Liver (tissue), 9 donors: ENCODE measurements around the gene ANKRD13D. TPM values are rescaled to one million over a fixed set of nuclear protein-coding genes. Genes with fewer than 3 reads are reported as not detected.

ENCODE experiments used
- DNase-seq: peaks from one replicate; pipeline ENCODE4 v3.0.0-alpha.2; 2017; ENCODE audit warnings: low spot score
- H3K27ac ChIP-seq, 2 donors: one replicate each; pipeline ENCODE4 v1.7.0; 2013; ENCODE audit warnings: inconsistent platforms in 2 of 2, low read length in 2 of 2, control low read depth in 1 of 2, low read depth in 1 of 2, mild to moderate bottlenecking in 1 of 2
- H3K27me3 ChIP-seq, 4 donors: one replicate each; pipeline versions ENCODE4 v1.6.1 to v1.7.0; 2013; ENCODE audit warnings: low read length in 3 of 4, inconsistent platforms in 1 of 4, mild to moderate bottlenecking in 1 of 4, moderate library complexity in 1 of 4; ENCODE audit not compliant: control insufficient read depth in 4 of 4, insufficient read depth in 4 of 4
- H3K36me3 ChIP-seq, 4 donors: one replicate each; pipeline versions ENCODE4 v1.6.1 to v1.7.0; 2013; ENCODE audit warnings: low read length in 3 of 4, mild to moderate bottlenecking in 3 of 4, low read depth in 1 of 4, moderate library complexity in 1 of 4; ENCODE audit not compliant: control insufficient read depth in 4 of 4, insufficient read depth in 3 of 4
- H3K4me1 ChIP-seq, 4 donors: one replicate each; pipeline versions ENCODE4 v1.6.1 to v1.7.0; 2013; ENCODE audit warnings: low read length in 3 of 4, mild to moderate bottlenecking in 3 of 4, moderate library complexity in 1 of 4; ENCODE audit not compliant: control insufficient read depth in 4 of 4, insufficient read depth in 4 of 4
- H3K4me3 ChIP-seq, 3 donors: one replicate each; pipeline versions ENCODE4 v1.6.1 to v1.7.0; 2013; ENCODE audit warnings: low read length in 3 of 3, control low read depth in 1 of 3, low read depth in 1 of 3, mild to moderate bottlenecking in 1 of 3
- H3K9ac ChIP-seq, 2 donors: one replicate each; pipeline ENCODE4 v1.7.0; 2013; ENCODE audit warnings: low read length in 2 of 2, mild to moderate bottlenecking in 2 of 2, moderate library complexity in 2 of 2, control low read depth in 1 of 2, low read depth in 1 of 2
- H3K9me3 ChIP-seq, 4 donors: one replicate each; pipeline versions ENCODE4 v1.6.1 to v1.7.0; 2013; ENCODE audit warnings: low read length in 3 of 4; ENCODE audit not compliant: control insufficient read depth in 4 of 4
- EGR1 ChIP-seq, 2 donors: IDR thresholded peaks; 2 replicates each; pipeline ENCODE4 v1.6.1; 2016 to 2018; ENCODE audit warnings: antibody characterized with exemption in 2 of 2, low read depth in 2 of 2
- FOXA2 ChIP-seq: IDR thresholded peaks from 2 replicates; pipeline ENCODE4 v1.6.1; 2016; ENCODE audit warnings: antibody characterized with exemption
- GABPA ChIP-seq, 2 donors: IDR thresholded peaks in 1 of 2; conservative IDR thresholded peaks in 1 of 2; 2 replicates each; pipeline ENCODE4 v1.6.1; 2016; ENCODE audit warnings: antibody characterized with exemption in 2 of 2, mild to moderate bottlenecking in 1 of 2, moderate library complexity in 1 of 2
- HNF4G ChIP-seq: IDR thresholded peaks from 2 replicates; pipeline ENCODE4 v1.6.1; 2016; ENCODE audit warnings: antibody characterized with exemption
- JUND ChIP-seq, 2 donors: IDR thresholded peaks; 2 replicates each; pipeline ENCODE4 v1.6.1; 2016; ENCODE audit warnings: antibody characterized with exemption in 2 of 2
- NR2F2 ChIP-seq: IDR thresholded peaks from 2 replicates; pipeline ENCODE4 v1.6.1; 2016; ENCODE audit warnings: antibody characterized with exemption
- RAD21 ChIP-seq, 2 donors: IDR thresholded peaks; 2 replicates each; pipeline ENCODE4 v1.6.1; 2016; ENCODE audit warnings: antibody characterized with exemption in 2 of 2, mild to moderate bottlenecking in 2 of 2
- SP1 ChIP-seq: IDR thresholded peaks from 2 replicates; pipeline ENCODE4 v1.6.1; 2018; ENCODE audit warnings: antibody characterized with exemption, mild to moderate bottlenecking
- TAF1 ChIP-seq: conservative IDR thresholded peaks from 2 replicates; pipeline ENCODE4 v1.6.1; 2016; ENCODE audit warnings: antibody characterized with exemption, mild to moderate bottlenecking
- YY1 ChIP-seq: IDR thresholded peaks from 2 replicates; pipeline ENCODE4 v1.6.1; 2016; ENCODE audit warnings: antibody characterized with exemption, mild to moderate bottlenecking
- WGBS: extraction: QIAGEN DNeasy Blood & Tissue Kit; methylation state at CpG from one replicate; pipeline ENCODE4 v1.1.7; 2013; 5-methylcytosine and 5-hydroxymethylcytosine counted together
- polyA plus RNA-seq, 2 donors: library from polyadenylated mRNA; stranded (reverse) in 1 of 2; unstranded in 1 of 2; fragments of 200-250 nt in 1 of 2; fragments of >200 nt in 1 of 2; fragmentation: Nextera tagmentation in 1 of 2; extraction: Ambion mirVana in 1 of 2; gene quantifications; one replicate each; pipeline versions ENCODE4 v1.2.1 to v1.2.3, GENCODE V29; 2013 to 2015
- total RNA-seq, 2 donors: library from RNA; depleted of rRNA; stranded (reverse); fragments of >200 nt; gene quantifications; one replicate each; pipeline ENCODE4 v1.2.3, GENCODE V29; 2014
- TF ChIP-seq, protein P1 (sequence below): IDR thresholded peaks from 2 replicates; pipeline ENCODE4 v1.6.1; 2016; ENCODE audit warnings: antibody characterized with exemption
- TF ChIP-seq, protein P2 (sequence below): IDR thresholded peaks from 2 replicates; pipeline ENCODE4 v1.6.1; 2016; ENCODE audit warnings: antibody characterized with exemption
- TF ChIP-seq, protein P3 (sequence below): fragments of 150-350 bp; IDR thresholded peaks from 2 replicates; pipeline ENCODE4 v1.5.1; 2017; ENCODE audit warnings: improper control_type of control experiment, low read depth, low read length; ENCODE audit not compliant: missing input control
- donor health status: healthy.
- donor health status: healthy.
- donor health status: healthy.
- donor health status: healthy.
- donor health status: healthy.

ANKRD13D gene
- total and polyA plus RNA-seq, 4 donors = 5.5 to 15.0 (median 5.9) TPM

DNA sequence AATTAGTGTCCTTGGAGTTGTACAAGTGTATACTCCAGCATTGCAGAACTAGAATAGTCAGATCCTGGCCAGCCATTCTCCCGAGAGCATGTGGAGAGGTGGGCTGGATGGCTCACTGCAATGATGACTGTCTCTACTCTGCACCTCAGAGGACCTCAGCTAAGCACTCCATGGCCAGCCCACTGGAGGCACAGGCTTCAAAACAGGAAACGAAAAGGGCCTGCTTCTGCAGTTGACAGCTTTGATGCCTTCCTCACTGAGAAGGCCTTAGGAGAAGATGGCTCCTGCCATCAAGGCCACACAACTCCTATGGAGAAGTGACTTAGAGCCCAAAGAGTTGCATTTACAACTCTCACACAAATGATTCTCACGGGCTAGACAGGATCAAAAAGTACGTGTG is 55.2 kb downstream of the ANKRD13D start:
- TF ChIP-seq YY1 = no peak
- Histone ChIP-seq H3K36me3 (no peaks in the 10 kb centered on the region), H3K27ac (no peak overlapping the region), H3K4me3 (no peak overlapping the region), H3K9me3 (no peaks in the 10 kb centered on the region), H3K27me3 (no peaks in the 10 kb centered on the region), H3K4me1 (no peaks in the 10 kb centered on the region), H3K9ac (no peak overlapping the region)
- WGBS = 85% methylated on average over 4 of the region's 4 CpGs
- no peak for DNase-seq

DNA sequence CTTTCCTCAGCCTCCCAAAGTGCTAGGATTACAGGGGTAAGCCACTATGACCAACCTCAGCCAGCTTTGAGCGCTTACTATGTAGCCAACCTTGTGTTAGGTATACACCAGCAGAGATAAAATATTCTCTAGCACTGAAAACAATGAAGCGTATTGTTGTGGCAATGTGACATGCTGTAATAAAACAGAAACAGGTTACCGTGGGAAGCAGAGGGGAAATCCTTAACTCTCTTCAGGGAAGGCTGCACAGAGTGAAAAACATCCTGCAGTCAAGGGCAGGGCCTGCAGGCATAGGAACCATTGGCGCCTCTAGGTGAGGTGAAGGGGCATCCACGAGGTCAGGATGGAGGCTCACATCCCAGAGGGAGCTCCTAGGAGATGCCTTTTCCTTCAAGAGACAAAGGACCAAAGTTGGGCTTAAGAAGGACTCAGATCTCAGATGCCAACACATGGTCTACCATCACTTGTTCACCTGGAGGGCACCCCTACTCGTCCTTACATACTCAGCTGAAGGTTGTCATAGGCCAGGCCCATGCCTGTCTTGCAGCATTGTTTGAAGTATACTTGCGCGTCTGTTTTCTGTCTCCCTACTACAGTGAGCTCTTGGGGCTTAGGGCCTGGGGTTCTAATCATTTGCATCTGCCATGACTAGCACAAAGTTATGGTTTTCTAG is 56.3 kb downstream of the ANKRD13D start:
- H3K9me3 ChIP-seq = no peaks in the 10 kb centered on the region
- H3K4me3 ChIP-seq = no peak overlapping the region
- 79% methylated on average over 8 of the region's 8 CpGs for WGBS
- no peak overlapping the region for H3K9ac ChIP-seq
- no peak for DNase-seq
- TF ChIP-seq EGR1 (IDR thresholded peaks at IDR 0.05; ENCODE audit: low read depth in 2 of 2) = no peak
- TF ChIP-seq, protein P1, sequence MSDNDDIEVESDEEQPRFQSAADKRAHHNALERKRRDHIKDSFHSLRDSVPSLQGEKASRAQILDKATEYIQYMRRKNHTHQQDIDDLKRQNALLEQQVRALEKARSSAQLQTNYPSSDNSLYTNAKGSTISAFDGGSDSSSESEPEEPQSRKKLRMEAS = no peak
- TF ChIP-seq TAF1 = no peak
- no peak for TF ChIP-seq SP1
- TF ChIP-seq HNF4G = no peak
- TF ChIP-seq, protein P2, sequence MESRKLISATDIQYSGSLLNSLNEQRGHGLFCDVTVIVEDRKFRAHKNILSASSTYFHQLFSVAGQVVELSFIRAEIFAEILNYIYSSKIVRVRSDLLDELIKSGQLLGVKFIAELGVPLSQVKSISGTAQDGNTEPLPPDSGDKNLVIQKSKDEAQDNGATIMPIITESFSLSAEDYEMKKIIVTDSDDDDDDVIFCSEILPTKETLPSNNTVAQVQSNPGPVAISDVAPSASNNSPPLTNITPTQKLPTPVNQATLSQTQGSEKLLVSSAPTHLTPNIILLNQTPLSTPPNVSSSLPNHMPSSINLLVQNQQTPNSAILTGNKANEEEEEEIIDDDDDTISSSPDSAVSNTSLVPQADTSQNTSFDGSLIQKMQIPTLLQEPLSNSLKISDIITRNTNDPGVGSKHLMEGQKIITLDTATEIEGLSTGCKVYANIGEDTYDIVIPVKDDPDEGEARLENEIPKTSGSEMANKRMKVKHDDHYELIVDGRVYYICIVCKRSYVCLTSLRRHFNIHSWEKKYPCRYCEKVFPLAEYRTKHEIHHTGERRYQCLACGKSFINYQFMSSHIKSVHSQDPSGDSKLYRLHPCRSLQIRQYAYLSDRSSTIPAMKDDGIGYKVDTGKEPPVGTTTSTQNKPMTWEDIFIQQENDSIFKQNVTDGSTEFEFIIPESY = no peak
- no peak for TF ChIP-seq NR2F2
- TF ChIP-seq RAD21 (IDR thresholded peaks at IDR 0.05) = no peak
- no peak for TF ChIP-seq GABPA (IDR thresholded peaks at IDR 0.05 in 1 of 2, conservative IDR thresholded peaks at IDR 0.05 in 1 of 2)
- TF ChIP-seq, protein P3, sequence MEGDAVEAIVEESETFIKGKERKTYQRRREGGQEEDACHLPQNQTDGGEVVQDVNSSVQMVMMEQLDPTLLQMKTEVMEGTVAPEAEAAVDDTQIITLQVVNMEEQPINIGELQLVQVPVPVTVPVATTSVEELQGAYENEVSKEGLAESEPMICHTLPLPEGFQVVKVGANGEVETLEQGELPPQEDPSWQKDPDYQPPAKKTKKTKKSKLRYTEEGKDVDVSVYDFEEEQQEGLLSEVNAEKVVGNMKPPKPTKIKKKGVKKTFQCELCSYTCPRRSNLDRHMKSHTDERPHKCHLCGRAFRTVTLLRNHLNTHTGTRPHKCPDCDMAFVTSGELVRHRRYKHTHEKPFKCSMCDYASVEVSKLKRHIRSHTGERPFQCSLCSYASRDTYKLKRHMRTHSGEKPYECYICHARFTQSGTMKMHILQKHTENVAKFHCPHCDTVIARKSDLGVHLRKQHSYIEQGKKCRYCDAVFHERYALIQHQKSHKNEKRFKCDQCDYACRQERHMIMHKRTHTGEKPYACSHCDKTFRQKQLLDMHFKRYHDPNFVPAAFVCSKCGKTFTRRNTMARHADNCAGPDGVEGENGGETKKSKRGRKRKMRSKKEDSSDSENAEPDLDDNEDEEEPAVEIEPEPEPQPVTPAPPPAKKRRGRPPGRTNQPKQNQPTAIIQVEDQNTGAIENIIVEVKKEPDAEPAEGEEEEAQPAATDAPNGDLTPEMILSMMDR = no peak
- H3K4me1 ChIP-seq = no peaks in the 10 kb centered on the region
- no peaks in the 10 kb centered on the region for H3K36me3 ChIP-seq
- H3K27ac ChIP-seq = no peak overlapping the region
- H3K27me3 ChIP-seq = no peaks in the 10 kb centered on the region

DNA sequence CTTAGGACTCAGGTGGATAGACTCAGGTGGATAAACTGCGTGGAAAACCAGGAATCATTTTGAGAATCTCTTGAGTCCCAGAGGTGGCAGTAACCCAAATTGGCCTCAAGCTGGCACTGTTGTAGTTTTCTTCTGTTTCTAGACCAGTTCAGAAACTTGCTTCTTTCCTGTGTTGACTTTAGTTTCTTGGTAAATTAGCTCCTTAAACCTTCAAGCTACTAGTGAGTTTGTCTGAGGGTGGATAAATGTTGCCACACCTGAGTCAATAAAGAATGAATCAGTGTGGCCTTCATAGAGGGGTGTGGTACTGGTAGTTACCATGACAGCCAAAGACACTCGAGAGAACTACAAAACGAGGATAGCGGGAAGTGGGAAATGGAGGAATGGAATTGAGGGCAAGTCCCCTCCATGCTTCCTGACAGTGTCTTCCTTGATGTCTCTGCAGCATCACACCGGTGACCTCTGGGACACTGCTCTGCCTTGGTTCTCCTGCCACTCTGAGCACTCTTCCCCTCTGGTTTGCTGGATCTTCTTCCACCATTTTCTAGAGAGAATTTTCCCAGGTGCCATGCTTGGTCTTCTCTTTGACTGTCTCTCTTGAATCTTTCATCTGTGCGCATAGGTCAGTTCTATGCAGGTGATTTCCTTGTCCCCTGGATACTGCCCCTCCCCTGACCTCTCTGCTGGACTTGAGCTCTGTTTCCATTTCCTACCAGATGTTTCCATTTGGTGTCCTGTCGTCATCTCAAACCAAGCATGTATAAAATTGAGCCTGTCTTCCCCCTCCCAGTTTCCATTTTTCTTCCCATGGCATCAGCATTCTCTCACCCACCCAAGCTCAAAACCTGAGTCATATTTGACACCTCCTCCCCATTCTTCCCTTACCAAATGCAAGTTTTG is 57.1 kb downstream of the ANKRD13D start:
- Histone ChIP-seq H3K36me3 (peaks cover 0 to 1% (median 0%) of the 10 kb centered on the region in 4 donors), H3K9ac (no peak overlapping the region), H3K4me1 (peaks cover 0 to 5% (median 1%) of the 10 kb centered on the region in 4 donors), H3K9me3 (no peaks in the 10 kb centered on the region), H3K4me3 (no peak overlapping the region), H3K27ac (no peak overlapping the region), H3K27me3 (no peaks in the 10 kb centered on the region)
- WGBS = 72% methylated on average over 7 of the region's 7 CpGs
- TF ChIP-seq JUND (IDR thresholded peaks at IDR 0.05) (no peak), NR2F2 (no peak), FOXA2 (peak; percentile 57), RAD21 (IDR thresholded peaks at IDR 0.05) (peak; percentile 53 to 59)
- TF ChIP-seq, protein P3 = peak; percentile 44
- DNase-seq = no peak
